GM23248 (cell line): ENCODE measurements around the gene FAM204A. TPM values are rescaled to one million over a fixed set of nuclear protein-coding genes. Genes with fewer than 3 reads are reported as not detected.

Source experiments
- DNase-seq: peaks from one replicate; pipeline ENCODE4 v3.0.0-alpha.2; 2015
- H2AFZ ChIP-seq: fragments of 200-600 bp; sonication (generic); 2 replicates; pipeline ENCODE4 v1.6.1; 2016; ENCODE audit warnings: antibody characterized with exemption
- H3F3A ChIP-seq: fragments of 200-600 bp; sonication (generic); 2 replicates; pipeline ENCODE4 v1.6.1; 2016; ENCODE audit warnings: mild to moderate bottlenecking, antibody characterized with exemption, mixed run types; ENCODE audit not compliant: insufficient read depth
- H3K27ac ChIP-seq: fragments of 200-600 bp; sonication (generic); 2 replicates; pipeline ENCODE4 v1.5.1; 2016; ENCODE audit warnings: mild to moderate bottlenecking
- H3K27me3 ChIP-seq: fragments of 200-600 bp; sonication (generic); replicated peaks from 2 replicates; pipeline ENCODE4 v1.6.1; 2016; ENCODE audit warnings: mild to moderate bottlenecking; ENCODE audit not compliant: insufficient read depth
- H3K36me3 ChIP-seq: fragments of 200-600 bp; sonication (generic); 2 replicates; pipeline ENCODE4 v1.6.1; 2016; ENCODE audit warnings: low read depth, mild to moderate bottlenecking
- H3K4me1 ChIP-seq: fragments of 200-600 bp; sonication (generic); 2 replicates; pipeline ENCODE4 v1.6.1; 2016; ENCODE audit warnings: mild to moderate bottlenecking; ENCODE audit not compliant: insufficient read depth
- H3K4me2 ChIP-seq: fragments of 200-600 bp; sonication (generic); one replicate; pipeline ENCODE4 v1.6.1; 2016; ENCODE audit warnings: mild to moderate bottlenecking; ENCODE audit not compliant: unreplicated experiment
- H3K4me3 ChIP-seq: fragments of 200-600 bp; sonication (generic); 2 replicates; pipeline ENCODE4 v1.5.1; 2016; ENCODE audit warnings: mild to moderate bottlenecking
- H3K79me2 ChIP-seq: fragments of 200-600 bp; sonication (generic); 2 replicates; pipeline ENCODE4 v1.6.1; 2016; ENCODE audit warnings: mild to moderate bottlenecking; ENCODE audit not compliant: insufficient read depth
- H3K9ac ChIP-seq: fragments of 200-600 bp; sonication (generic); 2 replicates; pipeline ENCODE4 v1.6.1; 2016; ENCODE audit warnings: mild to moderate bottlenecking
- H3K9me2 ChIP-seq: fragments of 200-600 bp; sonication (generic); 2 replicates; pipeline ENCODE4 v1.6.1; 2016; ENCODE audit warnings: mixed run types, mild to moderate bottlenecking, moderate library complexity; ENCODE audit not compliant: insufficient read depth
- H3K9me3 ChIP-seq: fragments of 200-600 bp; sonication (generic); one replicate; pipeline ENCODE4 v1.6.1; 2017; ENCODE audit warnings: low read depth
- H4K20me1 ChIP-seq: fragments of 200-600 bp; sonication (generic); 2 replicates; pipeline ENCODE4 v1.6.0; 2016; ENCODE audit not compliant: insufficient read depth
- EZH2 ChIP-seq: fragments of 200-600 bp; sonication (generic); IDR thresholded peaks from 2 replicates; pipeline ENCODE4 v1.6.1; 2018; ENCODE audit warnings: antibody characterized with exemption, mild to moderate bottlenecking; ENCODE audit not compliant: insufficient read depth, poor library complexity, severe bottlenecking
- EZH2phosphoT487 ChIP-seq: fragments of 200-600 bp; sonication (generic); IDR thresholded peaks from 2 replicates; pipeline ENCODE4 v1.6.1; 2018; ENCODE audit warnings: antibody characterized with exemption, moderate library complexity, mild to moderate bottlenecking, low read depth; ENCODE audit not compliant: insufficient read depth
- WGBS, 2 experiments: methylation state at CpG; one replicate each; pipeline ENCODE4 v1.1.6; 2015 to 2017; ENCODE audit warnings: low lambda C conversion rate in 2 of 2, low coverage in 1 of 2; ENCODE audit errors: missing lambda C conversion rate in 2 of 2; 5-methylcytosine and 5-hydroxymethylcytosine counted together
- in situ Hi-C: fragments of 300-500 bp; cut with MboI; formaldehyde crosslinking; loops from 2 replicates; pipeline ENCODE4 v1.15.0; 2020
- polyA plus RNA-seq: library from polyadenylated mRNA; unstranded; fragments of >200 nt; fragmentation: Nextera tagmentation; extraction: Ambion mirVana; gene quantifications from 2 replicates; pipeline ENCODE4 v1.2.1, GENCODE V29; 2016
- total RNA-seq: library from RNA; depleted of rRNA; stranded (reverse); fragments of >200 nt; shearing (Covaris generic); gene quantifications from 2 replicates; pipeline ENCODE4 v1.2.3, GENCODE V29; 2014

The FAM204A gene
- total and polyA plus RNA-seq, 2 experiments from 2014 or later = 71.8 to 87.2 TPM

DNA sequence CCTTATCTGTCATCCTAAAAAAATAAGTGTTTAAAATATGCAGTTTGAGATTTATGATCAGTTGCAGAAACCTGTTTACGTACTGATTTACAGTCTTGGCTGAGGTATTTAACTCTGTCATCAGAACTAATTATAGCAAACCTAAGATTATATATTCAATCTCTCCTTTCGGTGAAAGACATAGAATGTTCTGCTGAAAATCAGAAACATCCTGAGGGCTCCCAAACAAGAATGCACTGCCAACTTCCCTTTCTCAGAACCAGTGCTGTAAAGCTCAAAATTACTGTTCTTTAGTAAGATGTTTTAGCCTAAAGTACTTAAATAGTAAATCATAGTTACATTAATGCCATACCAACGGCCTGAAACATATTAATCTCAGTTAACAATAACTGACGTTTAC lies 34.3 kb downstream of the FAM204A start:
- H3K4me1 ChIP-seq = peaks cover 9% of the 10 kb centered on the region; the same call in 1 of the 2 replicates
- no peaks in the 10 kb centered on the region for H3F3A ChIP-seq
- H3K27me3 ChIP-seq = no peaks in the 10 kb centered on the region
- no peak overlapping the region for H3K27ac ChIP-seq
- no peaks in the 10 kb centered on the region for H3K9me2 ChIP-seq
- H3K79me2 ChIP-seq = no peaks in the 10 kb centered on the region
- TF ChIP-seq EZH2 (no peak), EZH2phosphoT487 (no peak)
- H3K36me3 ChIP-seq = peaks cover 16% of the 10 kb centered on the region
- H3K9ac ChIP-seq = no peak overlapping the region
- DNase-seq = no peak
- no peak overlapping the region for H2AFZ ChIP-seq
- in situ Hi-C loops = no loop called here
- no peak overlapping the region for H3K4me2 ChIP-seq
- no peak overlapping the region for H3K4me3 ChIP-seq
- H4K20me1 ChIP-seq = no peaks in the 10 kb centered on the region
- 37 to 40% methylated on average over 4 of the region's 4 CpGs for WGBS, 2 experiments
- no peaks in the 10 kb centered on the region for H3K9me3 ChIP-seq

DNA sequence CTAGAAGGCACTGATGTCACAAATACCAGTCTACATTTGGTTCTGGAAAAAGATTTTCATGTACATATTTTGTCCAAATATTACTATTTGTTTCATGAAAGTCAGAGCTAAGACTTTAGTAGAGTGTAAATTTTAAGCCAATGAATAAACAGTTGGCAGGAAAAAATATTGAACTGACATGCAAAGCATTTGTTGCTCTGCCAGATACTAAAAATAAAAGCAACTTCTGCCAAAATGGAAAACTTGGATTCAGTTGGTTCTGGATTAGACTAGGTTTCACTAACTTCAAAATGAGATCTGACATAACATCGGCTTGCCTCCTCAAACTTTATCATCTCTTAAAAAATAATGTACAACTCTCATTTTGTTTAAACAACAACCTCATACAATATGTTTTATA lies 34.9 kb downstream of the FAM204A start:
- Histone ChIP-seq H3K4me1 (peaks cover 9% of the 10 kb centered on the region; the same call in 1 of the 2 replicates), H3F3A (no peaks in the 10 kb centered on the region), H3K9me2 (no peaks in the 10 kb centered on the region), H4K20me1 (no peaks in the 10 kb centered on the region), H3K4me3 (no peak overlapping the region), H3K36me3 (peaks cover 13% of the 10 kb centered on the region), H2AFZ (no peak overlapping the region), H3K9ac (no peak overlapping the region), H3K27me3 (no peaks in the 10 kb centered on the region), H3K79me2 (no peaks in the 10 kb centered on the region), H3K4me2 (no peak overlapping the region), H3K9me3 (no peaks in the 10 kb centered on the region), H3K27ac (no peak overlapping the region)
- in situ Hi-C loops = no loop called here
- WGBS, 2 experiments = 31 to 58% methylated on average over 1 of the region's 1 CpG
- DNase-seq = no peak
- TF ChIP-seq EZH2phosphoT487 = no peak
- no peak for TF ChIP-seq EZH2

DNA sequence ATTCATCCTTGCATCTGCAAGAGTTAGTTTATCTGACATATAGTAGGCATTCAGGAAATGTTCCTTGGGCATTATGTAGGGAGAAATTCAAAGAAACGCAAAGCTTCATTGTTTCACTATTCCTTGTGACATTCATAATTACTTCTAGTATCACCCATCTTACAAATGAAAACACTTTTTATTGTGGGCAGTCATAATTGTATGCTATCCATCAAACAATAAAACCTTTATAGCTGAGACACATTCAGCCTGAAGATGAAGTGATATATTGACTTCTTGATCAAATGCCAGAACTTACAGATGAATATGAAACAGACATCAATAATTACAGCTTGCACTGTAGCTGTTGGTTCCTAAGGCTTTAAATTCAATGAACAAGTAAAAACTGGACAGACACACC lies 36.4 kb downstream of the FAM204A start:
- Histone ChIP-seq H3K27me3 (no peaks in the 10 kb centered on the region), H3K79me2 (no peaks in the 10 kb centered on the region), H3K9ac (no peak overlapping the region), H3K4me2 (no peak overlapping the region), H3K9me3 (no peaks in the 10 kb centered on the region), H3F3A (no peaks in the 10 kb centered on the region), H3K4me3 (no peak overlapping the region), H2AFZ (no peak overlapping the region), H3K27ac (no peak overlapping the region), H3K9me2 (no peaks in the 10 kb centered on the region), H3K4me1 (0 out of 2 replicates have a peak, but pooled peaks cover 1% of the 10 kb centered on the region), H4K20me1 (no peaks in the 10 kb centered on the region), H3K36me3 (peaks cover 12% of the 10 kb centered on the region)
- WGBS, 2 experiments = 96 to 100% methylated on average over 1 of the region's 1 CpG
- TF ChIP-seq EZH2 (no peak), EZH2phosphoT487 (no peak)
- in situ Hi-C loops = no loop called here
- DNase-seq = no peak

DNA sequence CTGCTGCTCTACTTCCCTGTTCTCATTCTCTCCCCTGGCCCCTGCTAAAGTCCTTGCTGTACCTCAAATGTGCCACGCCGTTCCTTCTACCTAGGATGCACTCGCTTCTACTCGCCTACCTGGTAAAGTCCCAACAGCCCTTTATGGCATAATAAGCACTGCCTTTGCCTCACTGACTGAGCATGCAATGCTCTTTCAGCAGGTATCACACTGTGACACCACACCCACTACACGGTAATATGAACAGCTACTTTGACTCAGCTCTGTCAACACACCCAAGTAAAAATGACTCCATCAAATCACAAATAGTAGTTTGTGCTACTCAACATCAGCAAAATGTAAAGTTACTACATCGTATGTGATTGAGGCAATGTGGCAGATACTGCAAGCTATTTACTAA lies 37.6 kb downstream of the FAM204A start:
- Histone ChIP-seq H2AFZ (no peak overlapping the region), H3K4me2 (no peak overlapping the region), H3K9me2 (no peaks in the 10 kb centered on the region), H3K27me3 (no peaks in the 10 kb centered on the region), H3K36me3 (peaks cover 8% of the 10 kb centered on the region), H3F3A (no peaks in the 10 kb centered on the region), H3K4me1 (no peaks in the 10 kb centered on the region), H3K27ac (no peak overlapping the region), H3K9ac (no peak overlapping the region), H3K79me2 (no peaks in the 10 kb centered on the region), H3K4me3 (no peak overlapping the region), H4K20me1 (no peaks in the 10 kb centered on the region), H3K9me3 (no peaks in the 10 kb centered on the region)
- in situ Hi-C loops = no loop called here
- 72 to 76% methylated on average over 6 of the region's 6 CpGs for WGBS, 2 experiments
- no peak for DNase-seq
- TF ChIP-seq EZH2phosphoT487 (no peak), EZH2 (no peak)

DNA sequence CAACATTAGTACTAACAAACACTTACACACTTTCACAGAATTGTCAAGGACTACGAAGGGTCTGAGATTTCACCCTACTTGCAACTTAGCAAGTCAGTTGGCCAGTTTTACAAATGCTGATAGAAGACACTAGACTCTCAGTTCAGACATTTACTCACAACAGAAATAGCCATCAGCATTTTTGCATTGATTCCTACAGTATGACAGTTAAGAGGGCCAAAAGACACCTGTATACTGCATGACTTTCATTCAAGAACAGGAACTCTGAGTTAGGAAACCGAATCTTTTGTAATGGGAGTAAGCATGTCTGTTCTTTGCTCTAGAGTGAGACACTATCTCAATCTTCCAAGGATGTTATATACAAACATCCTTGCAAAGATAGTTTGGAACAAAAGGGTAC lies 40.9 kb downstream of the FAM204A start:
- in situ Hi-C loops = no loop called here
- no peak overlapping the region for H3K4me2 ChIP-seq
- no peaks in the 10 kb centered on the region for H3K27me3 ChIP-seq
- H3K4me3 ChIP-seq = no peak overlapping the region
- H3K9ac ChIP-seq = no peak overlapping the region
- no peak overlapping the region for H2AFZ ChIP-seq
- no peaks in the 10 kb centered on the region for H3K9me3 ChIP-seq
- no peaks in the 10 kb centered on the region for H3F3A ChIP-seq
- DNase-seq = no peak
- H3K4me1 ChIP-seq = no peaks in the 10 kb centered on the region
- H3K79me2 ChIP-seq = no peaks in the 10 kb centered on the region
- no peaks in the 10 kb centered on the region for H3K9me2 ChIP-seq
- H3K27ac ChIP-seq = no peak overlapping the region
- no peaks in the 10 kb centered on the region; the same call in 1 of the 2 replicates for H3K36me3 ChIP-seq
- no peaks in the 10 kb centered on the region for H4K20me1 ChIP-seq
- no peak for TF ChIP-seq EZH2
- TF ChIP-seq EZH2phosphoT487 = no peak
- WGBS, 2 experiments = 98 to 99% methylated on average over 2 of the region's 2 CpGs
